HepG2 (cell line): ENCODE measurements around the gene PAQR5.

Source experiments
- ATF7 ChIP-seq, 2 experiments: fragments of 450-650 bp in 1 of 2; sonication (generic) in 1 of 2; formaldehyde crosslinking in 1 of 2; IDR thresholded peaks; 2 replicates each; pipeline versions ENCODE4 v1.4.0 to v1.6.1; 2016 to 2020; ENCODE audit warnings: antibody characterized with exemption in 1 of 2, mild to moderate bottlenecking in 1 of 2, missing genetic modification reagents in 1 of 2
- ETS1 ChIP-seq: sonication (generic); formaldehyde crosslinking; IDR thresholded peaks from 2 replicates; pipeline ENCODE4 v1.4.0; 2020; ENCODE audit warnings: missing genetic modification reagents
- FOXP4 ChIP-seq: sonication (generic); formaldehyde crosslinking; IDR thresholded peaks from 2 replicates; pipeline ENCODE4 v1.4.0; 2020; ENCODE audit warnings: missing genetic modification reagents
- JUN ChIP-seq: sonication (generic); formaldehyde crosslinking; IDR thresholded peaks from 2 replicates; pipeline ENCODE4 v1.4.0; 2020; ENCODE audit warnings: mild to moderate bottlenecking, missing genetic modification reagents
- NFKBIZ ChIP-seq: IDR thresholded peaks from 2 replicates; pipeline ENCODE4 v1.6.1; 2018; ENCODE audit warnings: missing genetic modification reagents, missing compliant biosample characterization
- RAD21 ChIP-seq: fragments of 450-650 bp; formaldehyde crosslinking; IDR thresholded peaks from 2 replicates; pipeline ENCODE4 v1.5.0; 2020; ENCODE audit warnings: mild to moderate bottlenecking
- REST ChIP-seq, 2 experiments: IDR thresholded peaks; 2 replicates each; pipeline ENCODE4 v1.6.1; 2011 to 2012; ENCODE audit warnings: low read length in 2 of 2, borderline replicate concordance in 1 of 2, low read depth in 1 of 2, mild to moderate bottlenecking in 1 of 2, moderate library complexity in 1 of 2
- RXRB ChIP-seq: IDR thresholded peaks from 2 replicates; pipeline ENCODE4 v1.6.1; 2016; ENCODE audit warnings: borderline replicate concordance, missing genetic modification reagents, missing compliant biosample characterization
- STAT6 ChIP-seq: sonication (generic); formaldehyde crosslinking; IDR thresholded peaks from 2 replicates; pipeline ENCODE4 v1.4.0; 2020; ENCODE audit warnings: missing genetic modification reagents, mild to moderate bottlenecking, borderline replicate concordance
- TARDBP ChIP-seq: sonication (generic); formaldehyde crosslinking; IDR thresholded peaks from 2 replicates; pipeline ENCODE4 v1.8.0; 2022; ENCODE audit warnings: mild to moderate bottlenecking, missing genetic modification reagents
- TCF7L2 ChIP-seq: IDR thresholded peaks from 2 replicates; pipeline ENCODE4 v1.6.1; 2011; ENCODE audit warnings: mild to moderate bottlenecking, low read depth, low read length, moderate library complexity
- ZFP37 ChIP-seq: sonication (generic); formaldehyde crosslinking; IDR thresholded peaks from 2 replicates; pipeline ENCODE4 v1.4.0; 2020; ENCODE audit warnings: missing genetic modification reagents, borderline replicate concordance
- ZNF777 ChIP-seq: sonication (generic); formaldehyde crosslinking; IDR thresholded peaks from 2 replicates; pipeline ENCODE4 v1.4.0; 2020; ENCODE audit warnings: missing genetic modification reagents

GRCh38 chr15:69275074-69275670 lies 23.5 kb upstream of the PAQR5 start:
- TF ChIP-seq ETS1 (CRISPR knock-in tag): no peak
- TF ChIP-seq ZFP37 (CRISPR knock-in tag): no peak
- no peak for TF ChIP-seq TCF7L2
- no peak for TF ChIP-seq STAT6 (CRISPR knock-in tag)
- TF ChIP-seq RAD21: no peak
- TF ChIP-seq ZNF777: no peak
- TF ChIP-seq FOXP4 (CRISPR knock-in tag): no peak
- no peak for TF ChIP-seq TARDBP (CRISPR knock-in tag)
- TF ChIP-seq REST (IDR thresholded peaks at IDR 0.05; ENCODE audit: borderline replicate concordance in 1 of 2, low read depth in 1 of 2, low read length in 2 of 2): no peak
- TF ChIP-seq JUN (CRISPR knock-in tag): no peak
- no peak for TF ChIP-seq ATF7 (IDR thresholded peaks at IDR 0.05)
- TF ChIP-seq ATF7 (CRISPR knock-in tag; IDR thresholded peaks at IDR 0.05): no peak
- no peak for TF ChIP-seq RXRB (CRISPR knock-in tag)
- no peak for TF ChIP-seq NFKBIZ
